Measurements from ENCODE around the gene TANGO6.

Gene TANGO6

GRCh38 chr16:69112285-69113129, 269.2 kb downstream of the TANGO6 start:
- Histone ChIP-seq H3K36me3 (peaks cover 44% of the 10 kb centered on the region), H3K27me3 (ENCODE audit: insufficient read depth, low read depth, severe bottlenecking) (no peaks in the 10 kb centered on the region), H3K9me3 (ENCODE audit: severe bottlenecking) (no peaks in the 10 kb centered on the region), H3K4me3 (ENCODE audit: low read depth, low read length) (no peak overlapping the region), H3K27ac (no peak overlapping the region)
- peak; percentile 82 for DNase-seq
- TF ChIP-seq CTCF (IDR thresholded peaks at IDR 0.05; ENCODE audit: low read depth, low read length) = peak; percentile 93

- H3K9me3 ChIP-seq (ENCODE audit: severe bottlenecking) = no peaks in the 10 kb centered on the region
- H3K27me3 ChIP-seq (ENCODE audit: insufficient read depth, low read depth, severe bottlenecking) = no peaks in the 10 kb centered on the region
- peaks cover 47% of the 10 kb centered on the region for H3K36me3 ChIP-seq
- no peak for TF ChIP-seq CTCF (IDR thresholded peaks at IDR 0.05; ENCODE audit: low read depth, low read length)
- no peak overlapping the region for H3K27ac ChIP-seq
- no peak for DNase-seq
- H3K4me3 ChIP-seq (ENCODE audit: low read depth, low read length) = no peak overlapping the region
Observed at GRCh38 chr16:69113216-69113615, 269.9 kb downstream of the TANGO6 start.

GRCh38 chr16:69114346-69114975, 271.1 kb downstream of the TANGO6 start:
- H3K36me3 ChIP-seq = peaks cover 56% of the 10 kb centered on the region
- DNase-seq = no peak

GRCh38 chr16:69114976-69115355, 271.6 kb downstream of the TANGO6 start:
- TF ChIP-seq CTCF (IDR thresholded peaks at IDR 0.05; ENCODE audit: low read depth, low read length) = no peak
- peaks cover 54% of the 10 kb centered on the region for H3K36me3 ChIP-seq
- no peak overlapping the region for H3K27ac ChIP-seq
- no peak overlapping the region for H3K4me3 ChIP-seq (ENCODE audit: low read depth, low read length)
- DNase-seq = no peak
- no peaks in the 10 kb centered on the region for H3K9me3 ChIP-seq (ENCODE audit: severe bottlenecking)
- H3K27me3 ChIP-seq (ENCODE audit: insufficient read depth, low read depth, severe bottlenecking) = no peaks in the 10 kb centered on the region

More at GRCh38 chr16:69114346-69114975, 271.1 kb downstream of the TANGO6 start:
- no peak overlapping the region for H3K4me3 ChIP-seq (ENCODE audit: low read depth, low read length)
- no peaks in the 10 kb centered on the region for H3K27me3 ChIP-seq (ENCODE audit: insufficient read depth, low read depth, severe bottlenecking)
- no peak for TF ChIP-seq CTCF (IDR thresholded peaks at IDR 0.05; ENCODE audit: low read depth, low read length)
- no peaks in the 10 kb centered on the region for H3K9me3 ChIP-seq (ENCODE audit: severe bottlenecking)
- H3K27ac ChIP-seq = no peak overlapping the region

GRCh38 chr16:69115361-69115760, 272.0 kb downstream of the TANGO6 start:
- no peak for DNase-seq
- no peaks in the 10 kb centered on the region for H3K27me3 ChIP-seq (ENCODE audit: insufficient read depth, low read depth, severe bottlenecking)
- peaks cover 57% of the 10 kb centered on the region for H3K36me3 ChIP-seq
- no peak for TF ChIP-seq CTCF (IDR thresholded peaks at IDR 0.05; ENCODE audit: low read depth, low read length)
- no peak overlapping the region for H3K27ac ChIP-seq
- no peak overlapping the region for H3K4me3 ChIP-seq (ENCODE audit: low read depth, low read length)
- H3K9me3 ChIP-seq (ENCODE audit: severe bottlenecking) = no peaks in the 10 kb centered on the region

All from WERI-Rb-1 (cell line).